Esophagus squamous epithelium (tissue), 5 donors: ENCODE data around the gene NFX1. TPM values are rescaled to one million over a fixed set of nuclear protein-coding genes. Genes with fewer than 3 reads are reported as not detected.

Experiments used
- DNase-seq: peaks from one replicate; lab custom pipeline; 2025; lab: John Stamatoyannopoulos, UW
- H3K27ac ChIP-seq, 4 donors: fragments of 200-600 bp; sonication (generic); one replicate each; pipeline ENCODE4 v1.5.1; 2016 to 2019; ENCODE audit warnings: mild to moderate bottlenecking in 1 of 4
- H3K27me3 ChIP-seq, 4 donors: fragments of 200-600 bp; sonication (generic); 1 replicate in 3 of 4; 2 replicates in 1 of 4; pipeline versions ENCODE4 v1.5.1 to v1.6.0; 2017 to 2021; ENCODE audit warnings: antibody characterized with exemption in 1 of 4
- H3K36me3 ChIP-seq, 3 donors: fragments of 200-600 bp; sonication (generic); one replicate each; pipeline ENCODE4 v1.5.1; 2016 to 2019
- H3K4me1 ChIP-seq, 3 donors: fragments of 200-600 bp; sonication (generic); one replicate each; pipeline ENCODE4 v1.5.1; 2017 to 2019
- H3K4me3 ChIP-seq, 4 donors: fragments of 200-600 bp; sonication (generic); 1 replicate in 3 of 4; 2 replicates in 1 of 4; pipeline ENCODE4 v1.5.1; 2016 to 2019; ENCODE audit warnings: mild to moderate bottlenecking in 2 of 4, moderate library complexity in 1 of 4
- H3K9me3 ChIP-seq, 3 donors: fragments of 200-600 bp; sonication (generic); one replicate each; pipeline ENCODE4 v1.5.1; 2016 to 2019
- CTCF ChIP-seq, 6 experiments: fragments of 450-650 bp in 4 of 6; fragments of 200-600 bp in 2 of 6; sonication (generic) in 2 of 6; IDR thresholded peaks; one replicate each; pipeline ENCODE4 v1.5.1; 2016 to 2019; ENCODE audit warnings: antibody characterized with exemption in 6 of 6, mild to moderate bottlenecking in 4 of 6, moderate library complexity in 4 of 6
- POLR2A ChIP-seq, 4 donors: fragments of 450-650 bp; IDR thresholded peaks; one replicate each; pipeline ENCODE4 v1.6.1; 2017; ENCODE audit warnings: antibody characterized with exemption in 4 of 4, mild to moderate bottlenecking in 4 of 4, moderate library complexity in 3 of 4
- WGBS, 2 donors: methylation state at CpG; one replicate each; pipeline ENCODE4 v1.1.5; 2018; 5-methylcytosine and 5-hydroxymethylcytosine counted together
- intact Hi-C: fragments of 100-400 bp; cut with DNase I; formaldehyde crosslinking; loops from one replicate; pipeline ENCODE4 v1.15.0; 2022
- total RNA-seq, 4 donors: library from RNA; depleted of rRNA; stranded (reverse); fragments of >200 nt; gene quantifications; one replicate each; pipeline ENCODE4 v1.1.0, GENCODE V29; 2016
- donor health status: DM: yes; HTN: yes; CAD: no.

The NFX1 gene
- total RNA-seq, 4 donors from 2014 or later: 19.7 to 47.7 (median 27.2) TPM

DNA sequence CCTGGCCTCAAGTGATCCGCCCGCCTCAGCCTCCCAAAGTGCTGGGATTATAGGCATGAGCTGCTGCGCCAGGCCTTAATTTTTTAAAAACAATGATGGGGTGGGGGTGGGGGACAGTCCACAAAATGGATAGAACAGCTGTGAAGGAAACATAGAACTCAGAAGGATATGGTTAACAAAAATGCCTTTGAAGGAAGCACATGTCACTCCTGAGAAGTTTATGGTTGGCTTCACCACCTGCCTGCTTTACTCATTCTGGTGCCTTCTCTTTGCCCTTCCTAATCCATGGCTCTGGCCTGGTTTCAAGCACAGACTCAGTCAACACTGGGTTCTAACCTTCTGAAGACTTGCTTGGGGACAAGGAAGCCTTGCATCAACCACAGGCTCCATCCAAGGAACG is 36.1 kb upstream of the NFX1 start:
- Histone ChIP-seq H3K36me3 (peaks cover 29 to 97% (median 42%) of the 10 kb centered on the region in 3 donors), H3K4me3 (no peak overlapping the region), H3K27me3 (no peaks in the 10 kb centered on the region), H3K4me1 (no peaks in the 10 kb centered on the region), H3K9me3 (no peaks in the 10 kb centered on the region), H3K27ac (no peak overlapping the region)
- intact Hi-C loops: no loop called here
- no peak for DNase-seq
- TF ChIP-seq CTCF (IDR thresholded peaks at IDR 0.05) (no peak), POLR2A (IDR thresholded peaks at IDR 0.05) (no peak)
- 93% methylated on average over 3 to 4 of the region's 4 CpGs for WGBS, 2 donors

DNA sequence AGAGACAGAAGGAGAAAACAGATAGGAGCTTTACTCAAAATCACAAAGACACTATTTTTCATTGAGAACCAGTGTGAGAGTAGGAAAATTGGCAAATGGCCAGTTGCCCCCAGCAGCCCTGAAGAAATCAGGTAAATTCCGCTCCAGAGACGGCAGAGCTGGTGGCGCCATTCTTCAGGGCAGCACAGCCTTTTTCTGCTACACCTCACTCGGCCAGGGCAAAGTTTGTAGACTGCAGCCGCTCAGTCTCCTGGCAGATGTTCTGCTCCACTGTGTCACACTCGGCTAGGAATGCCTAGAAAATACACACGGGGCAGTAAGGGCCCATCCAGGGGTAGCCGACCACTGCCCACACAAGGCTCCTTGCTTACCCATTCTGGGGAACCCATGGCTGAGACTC is 35.3 kb upstream of the NFX1 start:
- no peaks in the 10 kb centered on the region for H3K4me1 ChIP-seq
- H3K27ac ChIP-seq: no peak overlapping the region
- no peak overlapping the region for H3K4me3 ChIP-seq
- H3K36me3 ChIP-seq: peaks cover 32 to 98% (median 47%) of the 10 kb centered on the region in 3 donors
- intact Hi-C loops: no loop called here
- TF ChIP-seq POLR2A (IDR thresholded peaks at IDR 0.05) (no peak), CTCF (IDR thresholded peaks at IDR 0.05) (no peak)
- H3K27me3 ChIP-seq: no peaks in the 10 kb centered on the region
- no peak for DNase-seq
- no peaks in the 10 kb centered on the region for H3K9me3 ChIP-seq
- 93 to 100% methylated on average over 3 to 6 of the region's 8 CpGs for WGBS, 2 donors

GRCh38 chr9:33255471-33255870 is 34.8 kb upstream of the NFX1 start:
- DNase-seq: no peak
- Histone ChIP-seq H3K9me3 (no peaks in the 10 kb centered on the region), H3K4me1 (no peaks in the 10 kb centered on the region), H3K4me3 (no peak overlapping the region), H3K36me3 (peaks cover 37 to 100% (median 52%) of the 10 kb centered on the region in 3 donors), H3K27me3 (no peaks in the 10 kb centered on the region), H3K27ac (no peak overlapping the region)
- intact Hi-C loops: no loop called here
- no peak for TF ChIP-seq CTCF (IDR thresholded peaks at IDR 0.05)
- no peak for TF ChIP-seq POLR2A (IDR thresholded peaks at IDR 0.05)
- 90 to 97% methylated on average over 4 of the region's 4 CpGs for WGBS, 2 donors

- Histone ChIP-seq H3K4me3 (no peak overlapping the region), H3K27me3 (no peaks in the 10 kb centered on the region), H3K27ac (no peak overlapping the region), H3K36me3 (peaks cover 42 to 100% (median 52%) of the 10 kb centered on the region in 3 donors), H3K9me3 (no peaks in the 10 kb centered on the region), H3K4me1 (no peaks in the 10 kb centered on the region)
- intact Hi-C loops: no loop called here
- DNase-seq: no peak
- TF ChIP-seq CTCF (IDR thresholded peaks at IDR 0.05): no peak
- TF ChIP-seq POLR2A (IDR thresholded peaks at IDR 0.05): no peak
- WGBS, 2 donors: 40 to 81% methylated on average over 1 to 2 of the region's 2 CpGs
Observed at GRCh38 chr9:33256236-33256635, 34.1 kb upstream of the NFX1 start.

- DNase-seq: no peak
- H3K27me3 ChIP-seq: no peaks in the 10 kb centered on the region
- intact Hi-C loops: no loop called here
- TF ChIP-seq POLR2A (IDR thresholded peaks at IDR 0.05) (no peak), CTCF (IDR thresholded peaks at IDR 0.05) (no peak)
- peaks cover 42 to 100% (median 59%) of the 10 kb centered on the region in 3 donors for H3K36me3 ChIP-seq
- no peak overlapping the region for H3K27ac ChIP-seq
- H3K4me1 ChIP-seq: peaks cover 0 to 8% (median 0%) of the 10 kb centered on the region in 3 donors
- H3K9me3 ChIP-seq: no peaks in the 10 kb centered on the region
- 87 to 89% methylated on average over 4 of the region's 4 CpGs for WGBS, 2 donors
- H3K4me3 ChIP-seq: no peak overlapping the region
Observed at GRCh38 chr9:33257276-33257675, 33.0 kb upstream of the NFX1 start.
